KOPT-K1 (cell line): Measurements from ENCODE around the gene DBH.

Experiments used
- H3K27ac ChIP-seq: fragments of 200-600 bp; sonication (generic); 2 replicates; pipeline ENCODE4 v1.5.1; 2016; ENCODE audit warnings: antibody characterized with exemption, mild to moderate bottlenecking, low read depth, low read length; ENCODE audit not compliant: poor library complexity, severe bottlenecking
- H3K36me3 ChIP-seq: fragments of 200-600 bp; sonication (generic); 2 replicates; pipeline ENCODE4 v1.5.1; 2017; ENCODE audit warnings: antibody characterized with exemption, mild to moderate bottlenecking, low read length, moderate library complexity; ENCODE audit not compliant: insufficient read depth
- H3K9me3 ChIP-seq: fragments of 200-600 bp; sonication (generic); 2 replicates; pipeline ENCODE4 v1.5.1; 2017; ENCODE audit warnings: antibody characterized with exemption, low read length, mild to moderate bottlenecking; ENCODE audit not compliant: insufficient read depth, poor library complexity, severe bottlenecking

Gene DBH

GRCh38 chr9:133641861-133642595, 5.9 kb downstream of the DBH start:
- Histone ChIP-seq H3K9me3 (no peaks in the 10 kb centered on the region), H3K36me3 (no peaks in the 10 kb centered on the region), H3K27ac (no peak overlapping the region)

GRCh38 chr9:133642708-133643361, 6.7 kb downstream of the DBH start:
- Histone ChIP-seq H3K36me3 (no peaks in the 10 kb centered on the region), H3K9me3 (no peaks in the 10 kb centered on the region), H3K27ac (no peak overlapping the region)

GRCh38 chr9:133643362-133643755, 7.2 kb downstream of the DBH start:
- Histone ChIP-seq H3K36me3 (no peaks in the 10 kb centered on the region), H3K27ac (no peak overlapping the region), H3K9me3 (no peaks in the 10 kb centered on the region)

GRCh38 chr9:133643978-133644760, 8.0 kb downstream of the DBH start:
- Histone ChIP-seq H3K9me3 (no peaks in the 10 kb centered on the region), H3K36me3 (no peaks in the 10 kb centered on the region), H3K27ac (no peak overlapping the region)

- no peak overlapping the region for H3K27ac ChIP-seq
- H3K36me3 ChIP-seq: no peaks in the 10 kb centered on the region
- H3K9me3 ChIP-seq: no peaks in the 10 kb centered on the region
These were observed 9.0 kb downstream of the DBH start for GRCh38 chr9:133645021-133645765.

GRCh38 chr9:133647148-133647547, 11.0 kb downstream of the DBH start:
- Histone ChIP-seq H3K36me3 (no peaks in the 10 kb centered on the region), H3K27ac (no peak overlapping the region), H3K9me3 (no peaks in the 10 kb centered on the region)

- no peaks in the 10 kb centered on the region for H3K36me3 ChIP-seq
- H3K27ac ChIP-seq: no peak overlapping the region
- H3K9me3 ChIP-seq: no peaks in the 10 kb centered on the region
These were observed 11.8 kb downstream of the DBH start for GRCh38 chr9:133647765-133648469.

- Histone ChIP-seq H3K36me3 (no peaks in the 10 kb centered on the region), H3K9me3 (no peaks in the 10 kb centered on the region), H3K27ac (no peak overlapping the region)
These were observed 13.0 kb downstream of the DBH start for GRCh38 chr9:133649194-133649593.

GRCh38 chr9:133650026-133650425, 13.9 kb downstream of the DBH start:
- H3K9me3 ChIP-seq: no peaks in the 10 kb centered on the region
- no peaks in the 10 kb centered on the region for H3K36me3 ChIP-seq
- H3K27ac ChIP-seq: no peak overlapping the region

- H3K9me3 ChIP-seq: no peaks in the 10 kb centered on the region
- H3K36me3 ChIP-seq: no peaks in the 10 kb centered on the region
- no peak overlapping the region for H3K27ac ChIP-seq
These were observed 17.5 kb downstream of the DBH start for GRCh38 chr9:133653638-133654037.

GRCh38 chr9:133654736-133655657, 18.8 kb downstream of the DBH start:
- Histone ChIP-seq H3K27ac (no peak overlapping the region), H3K9me3 (no peaks in the 10 kb centered on the region), H3K36me3 (no peaks in the 10 kb centered on the region)

- no peaks in the 10 kb centered on the region for H3K36me3 ChIP-seq
These were observed 19.5 kb downstream of the DBH start for GRCh38 chr9:133655701-133656100.

GRCh38 chr9:133656211-133657119, 20.3 kb downstream of the DBH start:
- H3K27ac ChIP-seq: no peak overlapping the region
- H3K36me3 ChIP-seq: no peaks in the 10 kb centered on the region
- H3K9me3 ChIP-seq: no peaks in the 10 kb centered on the region

More at GRCh38 chr9:133655701-133656100, 19.5 kb downstream of the DBH start:
- no peak overlapping the region for H3K27ac ChIP-seq
- no peaks in the 10 kb centered on the region for H3K9me3 ChIP-seq
